AG09319 (cell line): ENCODE data around the gene FEM1B.

Experiments used
- DNase-seq: peaks from one replicate; pipeline ENCODE4 v3.0.0-alpha.2; 2010; ENCODE audit warnings: low read depth; ENCODE audit errors: extremely low read depth
- CTCF ChIP-seq: IDR thresholded peaks from 2 replicates; pipeline ENCODE4 v1.5.1; 2011; ENCODE audit warnings: low read depth, mild to moderate bottlenecking, inconsistent platforms, low read length, moderate library complexity

Gene FEM1B

GRCh38 chr15:68278595-68279405, 1.3 kb downstream of the FEM1B start:
- no peak for TF ChIP-seq CTCF
- no peak for DNase-seq

GRCh38 chr15:68279779-68280753, 2.5 kb downstream of the FEM1B start:
- DNase-seq = no peak
- TF ChIP-seq CTCF = no peak

- TF ChIP-seq CTCF = no peak
- DNase-seq = no peak
Measured at GRCh38 chr15:68281008-68281407, 3.5 kb downstream of the FEM1B start.

- no peak for DNase-seq
- TF ChIP-seq CTCF = no peak
Measured at GRCh38 chr15:68283401-68283800, 5.9 kb downstream of the FEM1B start.

GRCh38 chr15:68284616-68285258, 7.2 kb downstream of the FEM1B start:
- TF ChIP-seq CTCF = no peak
- DNase-seq = no peak

GRCh38 chr15:68285259-68285980, 7.9 kb downstream of the FEM1B start:
- TF ChIP-seq CTCF = no peak

More at GRCh38 chr15:68285259-68285980, 7.9 kb downstream of the FEM1B start:
- DNase-seq = no peak
